ENCODE data around the gene ADAM29.

ADAM29 gene

GRCh38 chr4:174882317-174882992, 35.7 kb upstream of the ADAM29 start:
- no peak for DNase-seq (ENCODE audit: low spot score)
- TF ChIP-seq CTCF (IDR thresholded peaks at IDR 0.05; ENCODE audit: extremely low read depth, missing control alignments) = no peak

GRCh38 chr4:174907508-174907907, 10.7 kb upstream of the ADAM29 start:
- no peak for TF ChIP-seq CTCF (IDR thresholded peaks at IDR 0.05; ENCODE audit: extremely low read depth, missing control alignments)
- DNase-seq (ENCODE audit: low spot score) = no peak

DNA sequence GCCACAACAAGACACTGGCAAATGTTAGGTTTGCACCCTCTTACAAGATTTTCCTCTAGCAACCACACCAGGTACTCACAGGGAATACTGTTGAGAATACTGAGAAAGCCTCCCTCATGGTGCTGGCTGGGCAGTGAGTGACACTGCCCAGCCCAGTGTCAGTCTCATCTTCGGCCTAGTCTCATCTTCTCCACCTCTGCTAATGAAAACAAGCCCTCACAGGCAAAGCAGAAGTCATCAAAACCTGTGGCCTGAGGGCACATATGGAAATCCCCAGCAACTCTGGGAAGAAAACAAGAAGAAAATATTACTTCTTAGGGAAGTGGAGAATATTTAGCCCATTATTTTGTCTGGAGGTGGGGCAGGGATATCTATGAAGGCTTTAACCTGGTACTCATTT, 7.9 kb upstream of the ADAM29 start:
- no peak for TF ChIP-seq CTCF (IDR thresholded peaks at IDR 0.05; ENCODE audit: extremely low read depth, missing control alignments)
- DNase-seq (ENCODE audit: low spot score) = no peak

GRCh38 chr4:174912919-174913543, 5.1 kb upstream of the ADAM29 start:
- no peak for TF ChIP-seq CTCF (IDR thresholded peaks at IDR 0.05; ENCODE audit: extremely low read depth, missing control alignments)
- DNase-seq (ENCODE audit: low spot score) = no peak

GRCh38 chr4:174919886-174920423, 1.8 kb downstream of the ADAM29 start:
- no peak for DNase-seq (ENCODE audit: low spot score)
- no peak for TF ChIP-seq CTCF (IDR thresholded peaks at IDR 0.05; ENCODE audit: extremely low read depth, missing control alignments)

- no peak for DNase-seq (ENCODE audit: low spot score)
- no peak for TF ChIP-seq CTCF (IDR thresholded peaks at IDR 0.05; ENCODE audit: extremely low read depth, missing control alignments)
Observed at GRCh38 chr4:174926958-174927357, 8.8 kb downstream of the ADAM29 start.

DNA sequence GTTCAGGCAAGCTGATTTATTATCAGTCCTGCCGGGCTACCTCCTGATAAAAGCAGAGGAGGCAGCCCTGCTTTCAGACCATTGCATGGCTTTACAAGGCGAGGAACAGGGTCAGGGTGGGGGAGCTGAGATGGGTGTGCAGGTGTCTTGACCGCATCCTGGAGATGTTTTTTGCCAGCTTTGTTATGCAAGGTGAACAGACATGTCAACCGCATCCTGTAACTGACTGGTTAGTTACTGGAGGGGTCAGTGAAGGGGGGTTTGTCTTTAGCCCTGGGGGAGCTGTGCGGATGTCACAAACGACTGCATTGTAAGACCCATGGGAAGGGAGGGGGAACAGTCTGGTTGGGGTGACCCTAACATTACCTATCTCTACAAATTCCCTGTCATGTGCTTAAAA, 10.0 kb downstream of the ADAM29 start:
- TF ChIP-seq CTCF (IDR thresholded peaks at IDR 0.05; ENCODE audit: extremely low read depth, missing control alignments) = no peak
- no peak for DNase-seq (ENCODE audit: low spot score)

All from GM20000 (cell line).